ENCODE results near the gene EFS. TPM values are rescaled to one million over a fixed set of nuclear protein-coding genes. Genes with fewer than 3 reads are reported as not detected.

EFS gene
- polyA plus RNA-seq, 1 experiment, result 2.7 TPM

- TF ChIP-seq CTCF (IDR thresholded peaks at IDR 0.05; ENCODE audit: insufficient read depth, low read depth, low read length), result no peak
- CTCF ChIA-PET, result interaction anchor here (0.6 kb wide), 1 partner anchor 27 kb away, joined by 3 read pairs; no protein-coding TSS in a partner anchor
- peaks cover 9% of the 10 kb centered on the region for H3K27me3 ChIP-seq (ENCODE audit: control insufficient read depth, insufficient read depth, low read length)
- DNase-seq (ENCODE audit: low read depth), result no peak
- POLR2A ChIA-PET, result no interaction called here
- no peaks in the 10 kb centered on the region for H3K36me3 ChIP-seq (ENCODE audit: control insufficient read depth, insufficient read depth, low read length)
- no peak overlapping the region for H3K4me3 ChIP-seq (ENCODE audit: low read depth, low read length)
Observed at GRCh38 chr14:23406244-23406643, 41.3 kb upstream of the EFS start.

DNA sequence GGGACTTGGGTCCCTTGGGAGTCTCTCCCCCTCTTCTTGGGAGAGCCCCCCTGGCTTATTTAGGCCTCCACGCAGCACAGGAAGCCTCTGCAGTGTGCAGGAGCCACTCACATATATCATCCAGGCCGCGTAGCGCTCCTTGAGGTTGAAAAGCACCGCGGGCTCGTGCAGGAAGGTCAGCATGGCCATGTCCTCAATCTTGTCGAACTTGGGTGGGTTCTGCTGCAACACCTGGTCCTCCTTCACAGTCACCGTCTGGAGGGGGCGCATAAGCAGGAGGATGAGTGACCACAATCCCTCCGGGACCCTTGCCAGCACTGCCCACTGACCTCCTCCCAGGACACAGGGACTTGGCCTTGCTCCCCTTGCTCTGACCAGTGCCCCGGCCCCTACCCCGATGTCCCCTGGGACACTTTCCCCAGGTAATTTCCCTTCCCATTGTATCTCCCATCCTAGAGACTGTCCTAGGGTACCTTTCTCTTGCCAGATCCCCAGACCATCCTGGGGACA, 40.6 kb upstream of the EFS start:
- Histone ChIP-seq H3K4me3 (ENCODE audit: low read depth, low read length) (no peak overlapping the region), H3K36me3 (ENCODE audit: control insufficient read depth, insufficient read depth, low read length) (no peaks in the 10 kb centered on the region), H3K27me3 (ENCODE audit: control insufficient read depth, insufficient read depth, low read length) (peaks cover 9% of the 10 kb centered on the region)
- TF ChIP-seq CTCF (IDR thresholded peaks at IDR 0.05; ENCODE audit: insufficient read depth, low read depth, low read length), result no peak
- CTCF ChIA-PET, result no interaction called here
- POLR2A ChIA-PET, result no interaction called here
- DNase-seq (ENCODE audit: low read depth), result no peak

DNA sequence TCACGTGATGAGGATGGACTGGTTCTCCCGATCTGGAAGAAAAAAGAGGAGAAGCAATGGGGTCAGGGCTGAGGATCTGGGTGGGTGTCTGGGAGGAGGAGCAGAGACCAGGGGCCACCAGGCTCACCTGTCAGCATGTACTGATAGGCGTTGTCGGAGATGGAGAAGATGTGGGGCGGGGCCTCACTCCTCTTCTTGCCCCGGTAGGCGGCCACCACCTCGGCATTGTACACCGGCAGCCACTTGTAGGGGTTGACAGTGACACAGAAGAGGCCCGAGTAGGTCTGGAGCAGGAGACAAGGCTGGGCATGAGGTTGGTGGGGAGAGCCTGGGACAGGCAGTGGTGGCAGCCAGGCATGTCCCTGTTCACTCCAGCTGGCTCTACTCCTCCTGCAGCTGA, 40.1 kb upstream of the EFS start:
- Histone ChIP-seq H3K4me3 (ENCODE audit: low read depth, low read length) (no peak overlapping the region), H3K27me3 (ENCODE audit: control insufficient read depth, insufficient read depth, low read length) (peaks cover 7% of the 10 kb centered on the region), H3K36me3 (ENCODE audit: control insufficient read depth, insufficient read depth, low read length) (no peaks in the 10 kb centered on the region)
- no peak for DNase-seq (ENCODE audit: low read depth)
- no peak for TF ChIP-seq CTCF (IDR thresholded peaks at IDR 0.05; ENCODE audit: insufficient read depth, low read depth, low read length)
- ChIA-PET POLR2A (no interaction called here), CTCF (no interaction called here)

- peaks cover 9% of the 10 kb centered on the region for H3K27me3 ChIP-seq (ENCODE audit: control insufficient read depth, insufficient read depth, low read length)
Observed at GRCh38 chr14:23404331-23404900, 39.4 kb upstream of the EFS start.

GRCh38 chr14:23403908-23404307, 38.9 kb upstream of the EFS start:
- POLR2A ChIA-PET, result no interaction called here
- DNase-seq (ENCODE audit: low read depth), result no peak
- Histone ChIP-seq H3K27me3 (ENCODE audit: control insufficient read depth, insufficient read depth, low read length) (peaks cover 9% of the 10 kb centered on the region), H3K4me3 (ENCODE audit: low read depth, low read length) (no peak overlapping the region), H3K36me3 (ENCODE audit: control insufficient read depth, insufficient read depth, low read length) (no peaks in the 10 kb centered on the region)
- no peak for TF ChIP-seq CTCF (IDR thresholded peaks at IDR 0.05; ENCODE audit: insufficient read depth, low read depth, low read length)
- CTCF ChIA-PET, result no interaction called here

More at GRCh38 chr14:23404331-23404900, 39.4 kb upstream of the EFS start:
- Histone ChIP-seq H3K4me3 (ENCODE audit: low read depth, low read length) (no peak overlapping the region), H3K36me3 (ENCODE audit: control insufficient read depth, insufficient read depth, low read length) (no peaks in the 10 kb centered on the region)
- no peak for TF ChIP-seq CTCF (IDR thresholded peaks at IDR 0.05; ENCODE audit: insufficient read depth, low read depth, low read length)
- DNase-seq (ENCODE audit: low read depth), result no peak
- CTCF ChIA-PET, result no interaction called here
- POLR2A ChIA-PET, result no interaction called here
